Measurements from ENCODE around the gene OR1I1.

The OR1I1 gene

GRCh38 chr19:15138427-15138826 is 56.4 kb downstream of the OR1I1 start:
- no peak overlapping the region for H3K27ac ChIP-seq
- TF ChIP-seq ZFX (IDR thresholded peaks at IDR 0.05; ENCODE audit: borderline replicate concordance): no peak
- TF ChIP-seq CTCF (IDR thresholded peaks at IDR 0.05): no peak

- H3K27ac ChIP-seq: no peak overlapping the region
- TF ChIP-seq CTCF (IDR thresholded peaks at IDR 0.05) (no peak), ZFX (IDR thresholded peaks at IDR 0.05; ENCODE audit: borderline replicate concordance) (no peak)
Measured at GRCh38 chr19:15141143-15141542, 59.1 kb downstream of the OR1I1 start.

GRCh38 chr19:15142313-15142712 is 60.3 kb downstream of the OR1I1 start:
- no peak overlapping the region for H3K27ac ChIP-seq
- TF ChIP-seq ZFX (IDR thresholded peaks at IDR 0.05; ENCODE audit: borderline replicate concordance) (no peak), CTCF (IDR thresholded peaks at IDR 0.05) (no peak)
